GM18520 (cell line): ENCODE data around the gene RGS3.

Source experiments
- ATAC-seq: cut with Tn5 transposase; IDR thresholded peaks from one replicate; pipeline ENCODE4 v1.9.1; 2021; ENCODE audit not compliant: unreplicated experiment

RGS3 gene

DNA sequence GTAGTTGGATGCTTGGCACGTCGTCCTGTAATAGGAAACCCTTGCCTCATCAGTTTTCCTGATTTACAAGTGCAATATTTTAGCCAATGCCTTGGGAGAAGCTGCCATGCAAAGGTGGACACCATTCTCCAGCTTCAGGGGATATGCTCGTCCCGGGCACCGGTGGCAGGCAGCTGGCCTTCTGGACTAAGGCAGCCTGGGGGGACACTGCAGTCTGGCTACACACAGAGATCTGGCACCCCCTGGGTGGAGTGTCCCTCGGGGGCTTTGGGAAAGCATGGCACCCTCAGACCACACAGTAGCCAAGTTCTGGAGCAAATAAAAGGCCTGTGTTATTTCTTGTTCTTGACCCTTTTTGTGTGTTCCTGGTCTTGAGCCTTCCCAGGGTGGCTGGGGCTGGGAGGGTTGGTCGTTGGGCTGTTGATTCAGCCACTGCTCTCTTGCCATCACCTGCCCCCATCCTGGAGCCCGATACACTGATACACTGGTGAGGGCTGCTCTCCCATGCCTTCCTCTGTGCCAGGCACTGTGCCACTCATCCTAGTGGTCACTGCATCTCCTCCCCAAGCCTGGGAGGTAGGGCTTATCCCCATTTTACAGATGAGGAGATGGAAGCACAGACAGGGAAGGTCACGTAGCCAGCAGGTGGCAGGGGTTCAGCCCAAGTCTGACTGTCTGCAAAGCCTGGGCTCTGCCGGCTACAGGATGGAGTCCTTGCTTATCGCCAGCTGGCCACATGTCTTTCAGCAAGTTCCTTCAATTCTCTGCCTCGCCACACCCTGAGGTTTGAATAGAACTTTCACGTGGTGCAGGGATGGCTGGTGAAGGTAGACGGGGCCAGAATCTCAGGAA lies 134.1 kb downstream of the RGS3 start:
- no peak for ATAC-seq

GRCh38 chr9:113598451-113598850 lies 134.9 kb downstream of the RGS3 start:
- no peak for ATAC-seq

- ATAC-seq, result no peak
These were observed 135.4 kb downstream of the RGS3 start for GRCh38 chr9:113598883-113599282.

DNA sequence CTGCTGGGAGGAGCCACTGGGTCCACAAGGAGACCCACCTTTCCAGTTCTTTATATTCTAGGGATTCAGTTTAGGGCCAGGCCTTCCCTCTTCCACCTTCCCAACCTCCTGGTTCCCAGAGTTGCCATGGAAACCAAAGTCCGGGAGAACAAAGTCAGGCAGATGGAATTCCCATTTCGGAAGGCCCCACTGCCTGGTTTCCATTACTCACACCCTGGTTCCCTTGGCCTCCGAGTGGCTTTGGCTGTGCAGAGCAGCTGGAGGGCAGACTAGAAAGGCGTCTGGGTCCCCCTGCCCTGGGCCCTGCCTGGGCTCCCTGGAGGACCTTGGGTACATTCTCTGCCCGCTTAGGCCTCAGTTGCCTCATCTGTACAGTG lies 136.1 kb downstream of the RGS3 start:
- ATAC-seq, result no peak

GRCh38 chr9:113600023-113600823 lies 136.7 kb downstream of the RGS3 start:
- ATAC-seq, result no peak

- no peak for ATAC-seq
These were observed 137.5 kb downstream of the RGS3 start for GRCh38 chr9:113600871-113601614.

DNA sequence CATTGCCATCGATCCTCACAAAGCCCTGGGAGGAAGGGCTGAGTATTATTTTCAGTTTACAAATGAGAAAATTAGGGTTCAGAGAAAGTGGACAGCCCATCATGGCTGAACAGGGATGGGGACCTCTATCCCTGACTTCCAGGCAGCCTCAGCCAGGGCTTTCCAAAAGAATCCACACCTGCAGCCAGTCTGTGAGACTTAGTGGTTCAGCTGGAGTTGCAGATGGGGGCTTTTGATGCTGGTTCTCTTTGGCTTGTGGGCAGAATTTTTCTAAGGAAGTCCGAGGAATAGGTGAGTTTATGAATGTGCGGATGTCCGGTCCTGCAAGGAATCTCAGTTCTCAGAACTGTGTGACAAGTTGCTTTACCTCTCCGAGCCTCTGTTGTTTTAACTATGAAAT lies 138.1 kb downstream of the RGS3 start:
- no peak for ATAC-seq

- ATAC-seq, result no peak
These were observed 138.9 kb downstream of the RGS3 start for GRCh38 chr9:113602126-113603047.

- ATAC-seq, result no peak
These were observed 139.5 kb downstream of the RGS3 start for GRCh38 chr9:113603048-113603375.

DNA sequence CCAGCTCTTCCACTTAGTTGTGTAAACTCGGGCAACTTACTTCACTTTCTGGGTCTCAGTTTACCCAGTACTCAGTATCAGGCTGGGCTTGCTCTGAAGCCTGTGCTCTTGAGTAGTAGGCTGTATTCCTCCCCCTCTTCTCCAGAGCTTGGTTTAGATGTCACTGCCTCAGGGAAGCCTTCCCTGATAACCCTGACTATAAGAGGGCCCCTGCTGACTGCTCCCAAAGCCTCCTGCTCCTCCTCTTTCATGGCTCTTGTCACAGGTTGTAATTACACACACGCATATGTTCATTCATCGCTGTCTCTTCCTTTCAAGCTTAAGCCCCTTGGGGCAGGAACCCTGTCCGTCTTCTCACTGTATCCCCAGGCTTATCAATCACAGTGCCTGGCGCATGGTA lies 140.2 kb downstream of the RGS3 start:
- ATAC-seq, result no peak

GRCh38 chr9:113604393-113604792 lies 140.9 kb downstream of the RGS3 start:
- ATAC-seq, result no peak

DNA sequence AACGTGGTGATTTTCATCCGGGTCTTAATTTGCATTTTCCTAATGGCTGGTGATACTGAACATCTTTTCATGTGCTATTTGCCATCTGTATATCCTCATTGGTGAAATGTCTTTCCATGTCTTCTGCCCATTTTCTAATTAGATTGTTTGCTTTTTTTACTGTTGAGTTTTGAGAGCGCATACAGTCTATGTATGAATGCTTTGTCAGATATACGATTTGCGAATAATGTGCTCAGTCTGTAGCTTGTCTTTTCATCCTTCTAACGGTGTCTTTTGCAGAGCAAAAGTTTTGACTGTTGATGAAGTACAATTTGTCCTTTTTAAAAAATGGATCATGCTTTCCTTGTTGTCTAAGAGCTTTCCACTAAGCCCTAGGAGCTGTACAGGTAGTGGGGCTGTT lies 143.0 kb downstream of the RGS3 start:
- no peak for ATAC-seq

- ATAC-seq, result no peak
These were observed 144.7 kb downstream of the RGS3 start for GRCh38 chr9:113608082-113608685.

- no peak for ATAC-seq
These were observed 146.2 kb downstream of the RGS3 start for GRCh38 chr9:113609562-113610318.

- ATAC-seq, result no peak
These were observed 148.1 kb downstream of the RGS3 start for GRCh38 chr9:113611461-113612215.

- ATAC-seq, result no peak
These were observed 148.8 kb downstream of the RGS3 start for GRCh38 chr9:113612216-113612747.

DNA sequence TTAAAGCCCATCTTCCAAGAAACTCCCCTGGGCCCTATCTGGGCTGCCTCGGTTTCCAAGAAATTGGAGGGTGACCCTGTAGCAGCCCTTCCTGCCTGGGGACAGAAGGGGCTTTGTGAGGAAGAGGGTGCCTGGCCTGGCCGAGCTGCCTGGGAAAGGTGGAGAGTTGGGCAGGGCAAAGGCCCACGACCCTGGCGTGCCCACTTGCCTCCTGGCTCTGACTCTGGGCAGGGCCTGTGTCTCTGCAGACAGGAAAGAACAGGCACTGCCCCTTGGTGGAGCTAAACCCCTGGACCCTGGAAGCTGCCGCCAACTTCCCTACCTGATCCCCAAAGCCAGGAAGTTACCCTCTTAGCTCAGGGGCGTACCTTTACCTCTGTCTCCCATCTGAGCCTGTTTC lies 149.3 kb downstream of the RGS3 start:
- ATAC-seq, result no peak

DNA sequence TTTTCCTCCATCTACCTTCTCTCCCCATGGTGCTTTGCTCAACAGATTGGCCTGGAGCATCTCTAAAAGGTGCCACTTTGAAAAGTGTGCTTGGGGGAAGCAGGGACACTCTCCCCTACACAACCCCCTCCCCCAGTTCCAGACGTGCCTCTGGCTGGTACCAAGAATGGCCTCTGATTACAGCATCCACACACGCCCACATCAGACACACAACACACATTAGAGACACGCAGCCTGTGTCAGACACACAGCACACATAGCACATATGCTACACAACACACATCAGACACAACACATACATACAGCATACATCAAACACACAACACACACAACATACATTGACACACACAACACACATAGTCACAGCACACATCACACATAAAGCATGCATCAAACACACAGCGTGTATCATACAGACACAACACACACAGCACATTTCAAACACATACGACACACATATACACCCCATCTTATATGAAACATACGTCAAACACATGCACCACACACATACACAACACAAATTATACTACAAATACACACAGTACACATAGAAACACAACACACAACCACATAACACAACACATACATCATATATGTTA lies 150.4 kb downstream of the RGS3 start:
- no peak for ATAC-seq
